ENCODE data around the gene BICDL2. TPM values are rescaled to one million over a fixed set of nuclear protein-coding genes. Genes with fewer than 3 reads are reported as not detected.

Gene BICDL2
- polyA plus RNA-seq, 1 donor from 2014 or later: 0.37 TPM

DNA sequence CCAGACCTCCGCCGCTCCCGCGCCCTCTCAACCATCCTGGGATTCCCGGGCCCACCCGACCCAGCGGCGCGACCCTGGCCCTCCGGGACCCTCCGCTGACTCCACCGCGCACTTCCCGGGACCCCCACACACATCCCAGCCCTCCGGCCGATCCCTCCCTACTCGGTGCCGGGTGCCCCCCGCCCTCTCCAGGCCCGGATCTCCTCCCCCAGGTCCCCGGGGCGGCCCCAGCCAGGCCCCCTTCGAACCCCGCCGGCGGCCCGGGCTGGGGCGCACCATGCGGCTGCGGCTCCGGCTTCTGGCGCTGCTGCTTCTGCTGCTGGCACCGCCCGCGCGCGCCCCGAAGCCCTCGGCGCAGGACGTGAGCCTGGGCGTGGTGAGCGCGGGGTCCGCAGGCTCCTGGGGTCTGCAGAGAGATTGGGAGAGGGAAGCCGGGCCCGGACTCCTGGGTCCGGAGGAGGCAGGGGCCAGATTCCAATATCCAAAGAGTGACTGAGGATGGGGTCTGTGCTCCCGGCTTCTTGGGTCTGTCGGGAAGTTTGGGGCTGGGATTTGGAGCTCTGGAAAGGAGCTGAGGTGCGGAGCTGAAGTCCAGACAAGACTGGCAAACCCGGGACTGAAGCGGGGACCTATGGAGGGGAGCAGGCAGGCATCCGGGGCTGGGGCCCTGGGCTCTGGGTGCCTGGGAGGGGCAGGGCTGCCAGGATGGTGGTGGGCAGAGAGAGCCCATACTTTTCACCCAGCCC is 10.1 kb upstream of the BICDL2 start:
- TF ChIP-seq EZH2 (IDR thresholded peaks at IDR 0.05; ENCODE audit: borderline replicate concordance, insufficient read depth, low read length, poor library complexity, severe bottlenecking) (peak; percentile 68), TAF1 (IDR thresholded peaks at IDR 0.05; ENCODE audit: low read depth) (no peak)

DNA sequence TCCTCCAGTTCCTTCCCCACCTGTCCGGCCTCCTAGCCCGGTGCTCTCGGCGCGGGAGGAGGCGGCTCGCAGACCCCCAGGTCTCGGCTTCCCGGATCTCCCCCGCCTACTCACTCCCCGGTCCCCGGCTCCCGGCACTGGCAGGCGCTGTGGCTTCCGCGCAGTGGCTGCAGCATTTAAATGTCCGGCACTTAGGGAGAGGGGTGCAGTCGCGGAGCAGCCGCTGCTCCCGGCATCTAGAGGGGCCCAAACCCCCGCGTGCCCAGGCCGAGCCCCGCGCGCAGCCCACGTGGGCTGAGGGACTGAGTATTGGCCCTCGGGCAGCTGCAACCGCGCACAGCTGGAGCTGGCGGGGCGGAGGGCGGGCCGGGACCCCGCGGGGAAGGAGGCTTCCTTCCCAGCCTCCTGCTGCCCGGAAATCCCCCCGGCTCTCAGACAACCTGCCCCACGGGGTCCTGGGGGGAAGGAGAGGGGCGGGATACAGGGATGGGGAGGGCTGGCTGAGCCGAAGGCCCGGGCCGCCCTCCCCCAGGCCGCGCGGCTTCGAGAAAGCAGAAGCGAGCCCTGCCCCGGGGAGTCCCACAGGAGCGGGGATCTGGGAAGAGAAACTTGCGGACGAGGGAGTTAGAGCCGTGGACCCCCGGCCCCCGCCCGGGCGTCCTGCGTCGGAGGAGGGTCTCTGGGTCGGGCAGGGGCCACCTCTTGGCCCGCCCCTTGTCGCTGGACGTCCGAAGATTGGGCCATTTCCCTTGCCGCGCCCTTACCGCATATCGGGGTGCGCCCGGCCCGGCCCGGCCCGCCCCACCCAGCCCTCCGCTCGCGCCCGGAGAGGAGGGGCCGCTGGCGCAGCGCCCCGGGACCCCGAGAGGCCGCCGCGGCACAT is 9.3 kb upstream of the BICDL2 start, which contains the start of gene MMP25:
Gene MMP25 (plus strand): TSS at position 804 of the 883 bp plus-strand sequence. CDS start 357 bp downstream, outside the sequence.
- Histone ChIP-seq H3K9ac (ENCODE audit: low read length) (no peak within 1 kb of the TSS), H3K27ac (ENCODE audit: low read length) (no peak within 1 kb of the TSS), H3K36me3 (ENCODE audit: insufficient read depth, low read length) (no peaks in the 10 kb centered on the region), H4K20me1 (ENCODE audit: insufficient read depth) (no peaks in the 10 kb centered on the region), H3K27me3 (ENCODE audit: insufficient read depth, low read depth, low read length) (peaks cover 79% of the 10 kb centered on the region), H3K4me2 (ENCODE audit: low read length) (peak within 1 kb of the TSS; percentile 49), H3F3A (ENCODE audit: insufficient read depth, low read length, poor library complexity, severe bottlenecking) (no peaks in the 10 kb centered on the region), H3K79me2 (replicated peaks; ENCODE audit: insufficient read depth, low read length) (no peaks in the 10 kb centered on the region), H3K9me2 (ENCODE audit: insufficient read depth, low read length) (no peaks in the 10 kb centered on the region), H2AFZ (ENCODE audit: low read depth, low read length) (no peak within 1 kb of the TSS), H3K4me3 (ENCODE audit: low read length) (peak within 1 kb of the TSS; percentile 65), H3K9me3 (ENCODE audit: low read length) (no peaks in the 10 kb centered on the region)
- TF ChIP-seq POLR2AphosphoS5 (IDR thresholded peaks at IDR 0.05) (peak; percentile 42), MXI1 (conservative IDR thresholded peaks at IDR 0.05; ENCODE audit: poor library complexity, severe bottlenecking) (peak; percentile 25)
- TF ChIP-seq, protein P1, sequence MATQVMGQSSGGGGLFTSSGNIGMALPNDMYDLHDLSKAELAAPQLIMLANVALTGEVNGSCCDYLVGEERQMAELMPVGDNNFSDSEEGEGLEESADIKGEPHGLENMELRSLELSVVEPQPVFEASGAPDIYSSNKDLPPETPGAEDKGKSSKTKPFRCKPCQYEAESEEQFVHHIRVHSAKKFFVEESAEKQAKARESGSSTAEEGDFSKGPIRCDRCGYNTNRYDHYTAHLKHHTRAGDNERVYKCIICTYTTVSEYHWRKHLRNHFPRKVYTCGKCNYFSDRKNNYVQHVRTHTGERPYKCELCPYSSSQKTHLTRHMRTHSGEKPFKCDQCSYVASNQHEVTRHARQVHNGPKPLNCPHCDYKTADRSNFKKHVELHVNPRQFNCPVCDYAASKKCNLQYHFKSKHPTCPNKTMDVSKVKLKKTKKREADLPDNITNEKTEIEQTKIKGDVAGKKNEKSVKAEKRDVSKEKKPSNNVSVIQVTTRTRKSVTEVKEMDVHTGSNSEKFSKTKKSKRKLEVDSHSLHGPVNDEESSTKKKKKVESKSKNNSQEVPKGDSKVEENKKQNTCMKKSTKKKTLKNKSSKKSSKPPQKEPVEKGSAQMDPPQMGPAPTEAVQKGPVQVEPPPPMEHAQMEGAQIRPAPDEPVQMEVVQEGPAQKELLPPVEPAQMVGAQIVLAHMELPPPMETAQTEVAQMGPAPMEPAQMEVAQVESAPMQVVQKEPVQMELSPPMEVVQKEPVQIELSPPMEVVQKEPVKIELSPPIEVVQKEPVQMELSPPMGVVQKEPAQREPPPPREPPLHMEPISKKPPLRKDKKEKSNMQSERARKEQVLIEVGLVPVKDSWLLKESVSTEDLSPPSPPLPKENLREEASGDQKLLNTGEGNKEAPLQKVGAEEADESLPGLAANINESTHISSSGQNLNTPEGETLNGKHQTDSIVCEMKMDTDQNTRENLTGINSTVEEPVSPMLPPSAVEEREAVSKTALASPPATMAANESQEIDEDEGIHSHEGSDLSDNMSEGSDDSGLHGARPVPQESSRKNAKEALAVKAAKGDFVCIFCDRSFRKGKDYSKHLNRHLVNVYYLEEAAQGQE (IDR thresholded peaks at IDR 0.05; ENCODE audit: borderline replicate concordance): no peak

More for the DNA sequence above, 10.1 kb upstream of the BICDL2 start:
- H4K20me1 ChIP-seq (ENCODE audit: insufficient read depth): no peaks in the 10 kb centered on the region
- peaks cover 75% of the 10 kb centered on the region for H3K27me3 ChIP-seq (ENCODE audit: insufficient read depth, low read depth, low read length)
- H2AFZ ChIP-seq (ENCODE audit: low read depth, low read length): no peak overlapping the region
- H3K27ac ChIP-seq (ENCODE audit: low read length): no peak overlapping the region
- no peaks in the 10 kb centered on the region for H3K79me2 ChIP-seq (replicated peaks; ENCODE audit: insufficient read depth, low read length)
- H3K9me2 ChIP-seq (ENCODE audit: insufficient read depth, low read length): no peaks in the 10 kb centered on the region
- H3K9me3 ChIP-seq (ENCODE audit: low read length): no peaks in the 10 kb centered on the region
- H3K9ac ChIP-seq (ENCODE audit: low read length): no peak overlapping the region
- peak overlapping the region; percentile 65 for H3K4me3 ChIP-seq (ENCODE audit: low read length)
- H3K4me2 ChIP-seq (ENCODE audit: low read length): no peak overlapping the region
- H3K36me3 ChIP-seq (ENCODE audit: insufficient read depth, low read length): no peaks in the 10 kb centered on the region
- no peaks in the 10 kb centered on the region for H3F3A ChIP-seq (ENCODE audit: insufficient read depth, low read length, poor library complexity, severe bottlenecking)

DNA sequence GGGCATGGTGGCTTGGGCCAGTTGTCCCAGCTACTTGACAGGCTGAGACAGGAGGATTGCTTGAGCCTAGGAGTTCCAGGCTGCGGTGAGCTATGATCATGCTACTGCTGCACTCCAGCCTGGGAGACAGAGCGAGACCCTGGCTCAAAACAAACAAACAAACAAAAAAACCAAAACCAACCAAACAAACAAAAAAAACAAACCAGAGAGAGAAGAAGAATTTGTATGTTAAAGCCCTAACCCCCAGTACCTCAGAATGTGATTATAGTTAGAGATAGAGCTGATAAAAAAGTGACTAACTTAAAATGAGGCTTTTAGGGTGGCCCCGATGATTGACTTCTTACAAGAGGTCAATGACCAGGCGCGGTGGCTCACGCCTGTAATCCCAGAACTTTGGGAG is 8.0 kb upstream of the BICDL2 start:
- no peak for TF ChIP-seq TAF1 (IDR thresholded peaks at IDR 0.05; ENCODE audit: low read depth)
- no peak for TF ChIP-seq SMC3 (conservative IDR thresholded peaks at IDR 0.05; ENCODE audit: poor library complexity)
- TF ChIP-seq MXI1 (conservative IDR thresholded peaks at IDR 0.05; ENCODE audit: poor library complexity, severe bottlenecking): no peak
- TF ChIP-seq POLR2AphosphoS5 (IDR thresholded peaks at IDR 0.05): no peak
- TF ChIP-seq, protein P2, sequence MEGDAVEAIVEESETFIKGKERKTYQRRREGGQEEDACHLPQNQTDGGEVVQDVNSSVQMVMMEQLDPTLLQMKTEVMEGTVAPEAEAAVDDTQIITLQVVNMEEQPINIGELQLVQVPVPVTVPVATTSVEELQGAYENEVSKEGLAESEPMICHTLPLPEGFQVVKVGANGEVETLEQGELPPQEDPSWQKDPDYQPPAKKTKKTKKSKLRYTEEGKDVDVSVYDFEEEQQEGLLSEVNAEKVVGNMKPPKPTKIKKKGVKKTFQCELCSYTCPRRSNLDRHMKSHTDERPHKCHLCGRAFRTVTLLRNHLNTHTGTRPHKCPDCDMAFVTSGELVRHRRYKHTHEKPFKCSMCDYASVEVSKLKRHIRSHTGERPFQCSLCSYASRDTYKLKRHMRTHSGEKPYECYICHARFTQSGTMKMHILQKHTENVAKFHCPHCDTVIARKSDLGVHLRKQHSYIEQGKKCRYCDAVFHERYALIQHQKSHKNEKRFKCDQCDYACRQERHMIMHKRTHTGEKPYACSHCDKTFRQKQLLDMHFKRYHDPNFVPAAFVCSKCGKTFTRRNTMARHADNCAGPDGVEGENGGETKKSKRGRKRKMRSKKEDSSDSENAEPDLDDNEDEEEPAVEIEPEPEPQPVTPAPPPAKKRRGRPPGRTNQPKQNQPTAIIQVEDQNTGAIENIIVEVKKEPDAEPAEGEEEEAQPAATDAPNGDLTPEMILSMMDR (IDR thresholded peaks at IDR 0.05; ENCODE audit: poor library complexity, severe bottlenecking): no peak
- TF ChIP-seq, protein P1 (IDR thresholded peaks at IDR 0.05; ENCODE audit: borderline replicate concordance): no peak
- no peak for TF ChIP-seq RAD21 (conservative IDR thresholded peaks at IDR 0.05)
- TF ChIP-seq EZH2 (IDR thresholded peaks at IDR 0.05; ENCODE audit: borderline replicate concordance, insufficient read depth, low read length, poor library complexity, severe bottlenecking): no peak
- Histone ChIP-seq H3K4me2 (ENCODE audit: low read length) (no peak overlapping the region), H3K9me3 (ENCODE audit: low read length) (no peaks in the 10 kb centered on the region), H3K4me3 (ENCODE audit: low read length) (no peak overlapping the region), H3K27ac (ENCODE audit: low read length) (no peak overlapping the region), H3F3A (ENCODE audit: insufficient read depth, low read length, poor library complexity, severe bottlenecking) (no peaks in the 10 kb centered on the region), H3K79me2 (replicated peaks; ENCODE audit: insufficient read depth, low read length) (no peaks in the 10 kb centered on the region), H3K9me2 (ENCODE audit: insufficient read depth, low read length) (no peaks in the 10 kb centered on the region), H2AFZ (ENCODE audit: low read depth, low read length) (no peak overlapping the region), H3K27me3 (ENCODE audit: insufficient read depth, low read depth, low read length) (peaks cover 80% of the 10 kb centered on the region), H3K9ac (ENCODE audit: low read length) (no peak overlapping the region), H3K36me3 (ENCODE audit: insufficient read depth, low read length) (no peaks in the 10 kb centered on the region), H4K20me1 (ENCODE audit: insufficient read depth) (no peaks in the 10 kb centered on the region)
